GM19023 (cell line): Measurements from ENCODE around the gene PFKFB3.
"Not testable (repeated sequence)": the region's sequence is repeated elsewhere in the genome, so short reads cannot be mapped to it uniquely, and the experiment has no call there.

Source experiments
- ATAC-seq: cut with Tn5 transposase; IDR thresholded peaks from one replicate; pipeline ENCODE4 v1.9.1; 2021; ENCODE audit warnings: mild to moderate bottlenecking, moderate library complexity; ENCODE audit not compliant: unreplicated experiment

Gene PFKFB3

GRCh38 chr10:6269432-6269831 is 66.7 kb downstream of the PFKFB3 start:
- no peak for ATAC-seq

- peak; percentile 55 for ATAC-seq
Measured at GRCh38 chr10:6269953-6270867, 67.5 kb downstream of the PFKFB3 start.

GRCh38 chr10:6270951-6271350 is 68.2 kb downstream of the PFKFB3 start:
- ATAC-seq: no peak

GRCh38 chr10:6271663-6272062 is 68.9 kb downstream of the PFKFB3 start:
- ATAC-seq: no peak

DNA sequence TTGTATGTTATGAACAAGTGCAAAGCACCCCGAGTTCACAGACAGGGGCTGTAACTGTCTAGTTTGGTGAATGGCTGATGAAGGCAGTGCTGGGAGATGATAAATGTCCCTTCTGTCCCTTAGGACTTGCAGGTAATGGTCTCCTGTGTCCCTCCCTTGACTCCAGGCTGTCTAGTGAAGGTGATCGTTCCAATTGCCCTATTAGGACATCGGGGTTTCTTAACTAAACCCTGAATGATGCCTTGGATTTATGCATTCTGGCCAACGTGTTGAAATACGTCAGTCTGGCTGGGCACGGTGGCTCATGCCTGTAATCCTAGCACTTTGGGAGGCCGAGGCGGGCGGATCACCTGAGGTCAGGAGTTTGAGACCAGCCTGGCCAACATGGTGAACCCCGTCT is 69.4 kb downstream of the PFKFB3 start:
- ATAC-seq: no peak

DNA sequence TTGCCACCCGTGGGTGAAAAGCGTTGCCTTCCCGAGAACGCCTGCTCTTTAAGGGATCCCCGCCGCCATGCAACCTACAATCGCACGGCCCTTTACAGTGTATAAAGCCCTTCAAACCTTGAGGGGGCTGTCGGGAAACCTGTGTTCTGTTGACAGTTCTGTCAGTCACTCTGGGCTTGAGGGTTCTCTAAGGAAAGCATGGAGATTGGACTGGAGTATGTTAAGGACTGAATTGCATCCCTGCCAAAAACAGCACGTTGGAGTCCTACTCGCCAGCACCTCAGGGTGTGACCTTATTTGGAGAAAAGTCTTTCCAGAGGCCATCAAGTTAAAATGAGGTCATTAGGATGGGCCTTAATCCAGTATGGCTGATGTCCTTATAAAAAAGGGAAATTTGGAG is 70.6 kb downstream of the PFKFB3 start:
- ATAC-seq: no peak

DNA sequence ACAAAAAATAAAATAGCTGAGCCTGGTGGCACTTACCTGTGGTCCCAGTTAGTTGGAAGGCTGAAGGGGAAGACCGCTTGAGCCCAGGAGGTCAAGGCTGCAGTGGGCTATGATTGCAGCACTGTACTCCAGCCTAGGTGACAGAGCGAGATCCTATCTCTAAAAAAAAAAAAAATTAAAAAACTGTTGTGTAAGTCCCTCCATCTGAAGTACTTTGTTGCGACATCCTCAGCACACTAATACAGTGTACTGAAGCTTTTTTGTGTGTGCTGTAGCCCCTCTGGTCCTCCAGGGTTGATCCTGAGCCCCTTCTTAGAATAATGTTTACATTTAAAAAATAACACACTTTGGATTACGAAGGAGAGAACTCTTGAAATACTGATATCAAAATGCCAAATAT is 71.3 kb downstream of the PFKFB3 start:
- ATAC-seq: no peak

DNA sequence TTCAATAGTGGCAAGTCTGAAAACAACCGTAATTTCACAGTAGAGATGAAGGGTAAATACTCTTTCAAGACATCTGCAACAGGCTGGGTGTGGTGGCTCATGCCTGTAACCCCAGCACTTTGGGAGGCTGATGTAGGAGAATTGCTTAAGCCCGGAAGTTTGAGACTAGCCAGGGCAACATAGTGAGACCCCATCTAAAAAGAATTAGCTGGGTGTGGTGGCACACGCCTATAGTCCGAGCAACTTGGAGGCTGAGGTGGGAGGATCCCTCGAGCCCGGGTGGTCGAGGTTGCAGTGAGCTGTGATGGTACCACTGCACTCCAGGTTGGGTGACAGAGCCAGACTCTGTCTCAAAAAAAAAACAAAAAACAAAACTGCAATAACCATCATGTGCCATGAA is 71.8 kb downstream of the PFKFB3 start:
- no peak for ATAC-seq

- peak; percentile 74 for ATAC-seq
Measured at GRCh38 chr10:6275022-6275997, 72.6 kb downstream of the PFKFB3 start.

- no peak for ATAC-seq
Measured at GRCh38 chr10:6276356-6276755, 73.6 kb downstream of the PFKFB3 start.

DNA sequence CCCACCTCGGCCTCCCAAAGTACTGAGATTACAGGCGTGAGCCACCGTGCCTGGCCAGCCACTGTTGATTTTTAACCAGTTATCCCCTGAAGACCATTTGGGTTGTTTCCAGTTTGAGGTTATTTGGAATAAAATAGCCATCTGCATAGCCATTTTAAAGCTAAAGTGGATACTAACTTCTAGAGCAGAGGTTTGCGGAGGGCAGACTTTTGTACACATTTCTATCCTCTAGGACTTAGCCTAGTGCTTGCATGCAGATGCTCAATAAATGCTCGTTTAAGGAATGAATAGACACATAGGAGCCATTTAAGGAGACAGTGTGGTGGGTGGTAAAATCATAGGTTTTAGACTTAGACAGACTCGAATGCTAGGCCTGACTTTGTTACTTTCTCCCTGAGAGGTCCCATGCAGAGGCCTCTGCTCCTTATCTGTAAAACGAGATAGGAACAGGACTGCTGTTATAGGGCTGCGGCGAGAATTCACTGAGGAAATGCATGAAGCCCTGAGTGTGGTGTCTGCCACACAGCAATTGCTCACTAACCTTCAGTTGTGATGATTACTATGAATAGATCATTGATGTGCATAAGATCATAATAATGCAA is 75.9 kb downstream of the PFKFB3 start:
- ATAC-seq: no peak

DNA sequence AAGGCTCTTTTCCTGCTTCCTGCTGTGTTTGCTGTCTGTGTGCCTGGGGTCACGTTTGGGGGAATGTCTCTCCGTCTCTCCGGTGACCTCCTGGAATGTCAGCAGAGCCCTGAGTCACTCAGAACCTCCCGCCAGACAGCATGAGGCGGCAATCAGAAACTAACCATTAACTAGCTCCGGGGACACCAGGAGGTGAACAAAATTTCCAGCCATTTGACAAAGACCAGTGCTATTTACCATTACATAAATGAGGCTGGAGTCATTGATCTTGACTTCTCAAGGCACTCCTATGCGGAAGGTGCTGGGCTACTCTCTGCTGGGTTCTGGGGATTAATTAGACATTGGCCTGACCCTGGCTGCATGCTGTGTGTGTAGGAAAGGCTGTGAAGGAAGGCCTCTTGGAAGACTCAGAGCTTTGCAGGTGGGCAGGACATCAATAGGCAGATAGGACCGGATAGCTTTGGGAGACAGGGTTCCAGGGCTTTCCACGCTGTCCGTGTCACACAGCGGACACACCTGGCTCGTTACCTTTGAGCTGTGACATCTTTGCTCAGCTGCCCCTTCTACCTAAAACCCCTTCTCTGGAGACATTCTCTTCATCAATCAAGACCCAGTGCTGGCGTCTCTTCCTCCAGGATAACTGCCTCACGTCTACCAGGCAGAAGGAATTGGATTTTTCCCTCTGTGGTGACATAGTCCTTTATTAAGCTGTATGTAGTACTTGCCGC is 77.0 kb downstream of the PFKFB3 start:
- no peak for ATAC-seq

DNA sequence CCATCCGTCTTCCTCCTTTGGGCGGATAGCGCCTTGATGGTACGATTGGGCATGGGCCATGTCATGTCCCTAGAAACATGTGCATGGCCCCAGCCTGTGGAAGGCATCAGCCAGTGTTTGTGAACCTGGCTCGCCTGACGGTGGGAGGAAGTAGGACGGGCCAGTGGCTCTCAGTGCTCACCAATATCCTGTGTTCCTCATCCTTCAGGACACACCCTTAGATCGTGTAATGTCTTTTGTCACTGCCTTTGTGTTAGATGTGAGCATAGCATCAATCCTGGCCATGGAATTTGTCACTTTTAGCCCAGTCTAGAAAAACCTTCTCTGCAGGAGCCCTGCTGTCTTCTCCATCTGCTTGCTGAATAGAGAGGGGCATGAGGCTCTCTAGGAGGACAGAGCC is 77.6 kb downstream of the PFKFB3 start:
- no peak for ATAC-seq

DNA sequence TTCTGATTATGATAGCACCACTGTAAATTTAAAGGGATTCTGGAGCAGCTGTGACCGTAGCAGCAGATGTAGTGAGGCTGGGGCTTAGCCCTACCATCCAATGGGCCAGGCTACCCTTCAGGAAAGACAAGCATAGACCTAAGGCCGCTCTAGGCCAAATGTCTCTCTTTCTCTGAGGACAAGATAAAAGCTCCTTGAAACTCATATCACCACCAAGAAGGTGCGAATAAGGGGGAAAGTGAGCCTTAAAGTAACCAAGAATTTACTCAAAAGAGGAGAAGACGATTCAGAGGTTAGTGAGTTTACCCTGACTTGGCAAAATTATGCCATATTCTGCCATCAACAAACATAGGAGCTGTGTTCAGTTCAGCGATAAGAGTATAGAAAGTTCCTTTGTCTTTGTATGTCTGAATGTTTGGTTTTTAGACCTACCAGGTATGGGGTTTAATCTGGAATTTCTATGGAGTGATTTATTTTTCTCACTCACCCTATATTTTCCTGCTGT is 79.8 kb downstream of the PFKFB3 start:
- no peak for ATAC-seq

DNA sequence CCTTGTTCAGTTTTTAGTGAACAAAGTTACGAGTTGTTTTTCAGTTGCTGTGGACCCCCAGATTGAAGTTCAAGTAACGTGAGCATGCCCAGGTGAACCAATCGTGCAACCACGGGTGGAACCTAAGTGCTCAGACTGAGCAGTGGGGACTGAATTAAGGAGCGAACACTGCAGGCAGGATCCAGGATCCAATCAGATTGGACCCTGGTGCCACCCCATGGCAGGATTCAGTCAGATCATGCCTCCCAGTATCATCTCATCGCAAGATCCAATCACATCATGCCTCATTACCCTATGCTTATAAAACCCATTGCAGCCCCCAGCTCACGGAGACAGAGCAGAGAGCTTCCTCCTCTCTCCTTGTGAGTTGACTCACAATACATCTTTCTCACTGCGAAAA is 80.9 kb downstream of the PFKFB3 start:
- no peak for ATAC-seq

DNA sequence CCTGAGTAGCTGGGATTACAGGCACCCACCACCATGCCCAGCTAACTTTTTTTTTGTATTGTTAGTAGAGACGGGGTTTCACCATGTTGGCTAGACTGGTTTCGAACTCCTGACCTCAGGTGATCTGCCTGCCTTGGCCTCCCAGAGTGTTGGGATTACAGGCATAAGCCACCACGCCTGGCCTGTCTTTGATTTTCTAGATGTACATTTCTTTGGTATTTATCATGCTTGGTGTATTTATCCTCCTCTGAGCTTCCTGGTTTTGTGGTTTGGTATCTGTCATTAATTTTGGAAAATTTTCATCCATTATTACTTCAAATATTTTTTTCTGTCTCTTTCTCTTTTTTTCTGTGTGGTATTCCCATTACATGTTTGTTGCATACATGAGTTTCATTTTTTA is 87.9 kb downstream of the PFKFB3 start:
- ATAC-seq: not testable (repeated sequence)

DNA sequence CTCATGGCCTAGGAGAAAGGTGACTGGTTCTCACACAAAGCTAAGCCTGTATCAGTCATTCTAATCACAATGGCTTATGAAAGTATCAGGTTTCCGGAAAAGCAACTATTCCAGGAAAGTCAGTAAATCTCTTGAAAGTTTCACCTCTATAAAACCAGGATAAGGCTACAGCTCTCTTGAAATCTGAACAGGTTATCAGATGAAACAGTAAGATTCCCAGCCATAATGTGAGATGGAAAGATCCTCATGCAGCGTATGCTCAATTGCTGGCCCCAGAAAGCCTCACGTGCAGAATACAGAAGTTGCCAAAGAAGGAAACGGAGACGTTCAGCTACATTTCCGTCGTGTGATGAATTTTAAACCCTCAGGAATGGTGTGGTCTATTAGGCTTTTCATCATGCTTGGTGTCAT is 90.0 kb downstream of the PFKFB3 start:
- ATAC-seq: no peak

DNA sequence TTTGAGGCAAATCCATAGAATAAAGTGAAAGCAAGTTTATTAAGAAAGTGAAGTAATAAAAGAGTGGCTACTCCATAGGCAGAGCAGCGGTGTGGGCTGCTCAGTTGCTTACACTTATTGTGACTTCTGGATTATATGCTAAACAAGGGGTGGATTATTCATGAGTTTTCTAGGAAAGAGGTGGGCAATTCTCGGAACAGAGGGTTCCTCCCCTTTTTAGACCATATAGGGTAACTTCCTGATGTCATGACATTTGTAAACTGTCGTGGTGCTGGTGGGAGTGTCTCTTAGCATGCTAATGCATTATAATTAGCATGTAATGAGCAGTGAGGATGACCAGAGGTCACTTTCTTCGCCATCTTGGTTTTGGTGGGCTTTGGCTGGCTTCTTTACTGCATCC is 93.7 kb downstream of the PFKFB3 start:
- not testable (repeated sequence) for ATAC-seq

DNA sequence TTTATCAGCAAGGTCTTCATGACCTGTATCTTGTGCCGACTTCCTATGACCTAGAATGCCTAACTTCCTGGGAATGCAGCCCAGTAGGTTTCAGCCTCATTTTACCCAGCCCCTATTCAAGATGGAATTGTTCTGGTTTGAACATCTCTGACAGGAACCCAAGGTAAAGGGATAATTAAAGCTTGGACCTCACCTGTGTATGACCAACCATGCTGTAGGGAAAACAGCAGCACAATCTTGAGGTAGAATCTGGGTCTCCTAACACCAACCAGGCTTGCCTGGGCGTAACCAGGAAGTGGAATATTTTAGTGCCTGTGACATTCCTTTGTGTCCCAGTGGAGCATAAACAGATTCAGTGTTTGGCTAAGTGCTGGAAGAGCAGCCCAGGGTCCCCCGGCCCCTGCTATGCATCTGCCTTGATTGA is 94.1 kb downstream of the PFKFB3 start:
- no peak for ATAC-seq

DNA sequence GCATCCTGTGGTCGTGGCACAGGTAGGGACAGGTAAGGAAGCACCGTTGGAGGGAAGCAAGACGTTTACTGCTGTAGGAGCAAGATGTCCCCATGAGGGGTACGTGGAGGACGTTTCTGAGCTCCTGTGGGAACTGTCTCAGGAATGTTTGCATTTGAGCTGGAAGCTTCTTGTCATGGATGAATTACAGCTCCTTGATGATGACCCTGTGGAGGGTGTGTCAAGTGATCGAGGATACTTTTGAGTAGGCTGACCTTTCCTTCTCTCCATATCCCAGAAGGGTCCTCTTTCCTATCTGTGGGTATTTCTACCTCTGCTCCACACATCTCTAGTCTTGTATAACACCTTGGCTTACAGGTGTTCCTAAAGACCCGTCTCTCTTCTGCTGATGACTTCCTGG is 94.8 kb downstream of the PFKFB3 start:
- ATAC-seq: no peak
